Measurements from ENCODE around the gene RRP7A.
"Not testable (repeated sequence)": the region's sequence is repeated elsewhere in the genome, so short reads cannot be mapped to it uniquely, and the experiment has no call there.

Gene RRP7A

GRCh38 chr22:42522546-42522945, 3.0 kb upstream of the RRP7A start:
- H3K9ac ChIP-seq (ENCODE audit: low read length): no peak overlapping the region
- no peak overlapping the region for H3K27ac ChIP-seq (ENCODE audit: low read depth, low read length)
- H3K9me2 ChIP-seq (replicated peaks; ENCODE audit: insufficient read depth, low read length): no peaks in the 10 kb centered on the region
- no peaks in the 10 kb centered on the region for H3F3A ChIP-seq (ENCODE audit: insufficient read depth)
- H4K20me1 ChIP-seq (ENCODE audit: low read depth, low read length): peaks cover 4% of the 10 kb centered on the region; the same call in 1 of the 2 replicates
- no peak for TF ChIP-seq CTCF (IDR thresholded peaks at IDR 0.05; ENCODE audit: insufficient read depth, low read length, poor library complexity, severe bottlenecking)
- TF ChIP-seq EZH2phosphoT487 (conservative IDR thresholded peaks at IDR 0.05; ENCODE audit: low read length): no peak
- no peaks in the 10 kb centered on the region for H3K9me3 ChIP-seq (ENCODE audit: insufficient read depth, low read length)
- no peak overlapping the region for H2AFZ ChIP-seq (ENCODE audit: low read depth, low read length, severe bottlenecking)
- H3K27me3 ChIP-seq (ENCODE audit: low read length): no peaks in the 10 kb centered on the region
- peaks cover 21% of the 10 kb centered on the region for H3K79me2 ChIP-seq (ENCODE audit: insufficient read depth, low read length)
- no peak overlapping the region for H3K4me2 ChIP-seq (ENCODE audit: low read depth, low read length, poor library complexity, severe bottlenecking)
- no peak overlapping the region for H3K4me3 ChIP-seq (ENCODE audit: insufficient read depth, low read length, poor library complexity, severe bottlenecking)
- H3K36me3 ChIP-seq (ENCODE audit: low read length): no peaks in the 10 kb centered on the region

- no peaks in the 10 kb centered on the region for H3K36me3 ChIP-seq (ENCODE audit: low read length)
- H3K27me3 ChIP-seq (ENCODE audit: low read length): no peaks in the 10 kb centered on the region
- no peaks in the 10 kb centered on the region for H3K9me3 ChIP-seq (ENCODE audit: insufficient read depth, low read length)
- peaks cover 4% of the 10 kb centered on the region; the same call in 1 of the 2 replicates for H4K20me1 ChIP-seq (ENCODE audit: low read depth, low read length)
- no peak overlapping the region for H3K4me3 ChIP-seq (ENCODE audit: insufficient read depth, low read length, poor library complexity, severe bottlenecking)
- no peak overlapping the region for H3K9ac ChIP-seq (ENCODE audit: low read length)
- H3K4me2 ChIP-seq (ENCODE audit: low read depth, low read length, poor library complexity, severe bottlenecking): no peak overlapping the region
- no peak overlapping the region for H2AFZ ChIP-seq (ENCODE audit: low read depth, low read length, severe bottlenecking)
- no peak overlapping the region for H3K27ac ChIP-seq (ENCODE audit: low read depth, low read length)
- no peaks in the 10 kb centered on the region for H3K9me2 ChIP-seq (replicated peaks; ENCODE audit: insufficient read depth, low read length)
- no peaks in the 10 kb centered on the region for H3F3A ChIP-seq (ENCODE audit: insufficient read depth)
- TF ChIP-seq EZH2phosphoT487 (conservative IDR thresholded peaks at IDR 0.05; ENCODE audit: low read length): no peak
- TF ChIP-seq CTCF (IDR thresholded peaks at IDR 0.05; ENCODE audit: insufficient read depth, low read length, poor library complexity, severe bottlenecking): no peak
- H3K79me2 ChIP-seq (ENCODE audit: insufficient read depth, low read length): peaks cover 34% of the 10 kb centered on the region
Observed at GRCh38 chr22:42521228-42521546, 1.6 kb upstream of the RRP7A start.

GRCh38 chr22:42518638-42519524, 715 bp downstream of the RRP7A start:
- H3K27me3 ChIP-seq (ENCODE audit: low read length); H3K36me3 ChIP-seq (ENCODE audit: low read length); H3F3A ChIP-seq (ENCODE audit: insufficient read depth); H3K9me3 ChIP-seq (ENCODE audit: insufficient read depth, low read length); H3K9me2 ChIP-seq (replicated peaks; ENCODE audit: insufficient read depth, low read length); H4K20me1 ChIP-seq (ENCODE audit: low read depth, low read length): not testable (repeated sequence)
- H3K27ac ChIP-seq (ENCODE audit: low read depth, low read length): peak overlapping the region; percentile 75
- peak overlapping the region; percentile 99 for H3K4me3 ChIP-seq (ENCODE audit: insufficient read depth, low read length, poor library complexity, severe bottlenecking)
- H3K4me2 ChIP-seq (ENCODE audit: low read depth, low read length, poor library complexity, severe bottlenecking): peak overlapping the region; percentile 79
- H3K9ac ChIP-seq (ENCODE audit: low read length): peak overlapping the region; percentile 97
- peak overlapping the region; percentile 38 for H2AFZ ChIP-seq (ENCODE audit: low read depth, low read length, severe bottlenecking)
- H3K79me2 ChIP-seq (ENCODE audit: insufficient read depth, low read length): peaks cover 37% of the 10 kb centered on the region

- not testable (repeated sequence) for H4K20me1 ChIP-seq (ENCODE audit: low read depth, low read length); H3K4me2 ChIP-seq (ENCODE audit: low read depth, low read length, poor library complexity, severe bottlenecking); H3K27ac ChIP-seq (ENCODE audit: low read depth, low read length)
Observed at GRCh38 chr22:42517103-42517502, 2.5 kb downstream of the RRP7A start.

More at GRCh38 chr22:42517103-42517502, 2.5 kb downstream of the RRP7A start:
- not testable (repeated sequence) for H3K9me2 ChIP-seq (replicated peaks; ENCODE audit: insufficient read depth, low read length); H3K9me3 ChIP-seq (ENCODE audit: insufficient read depth, low read length); H3K9ac ChIP-seq (ENCODE audit: low read length); H3F3A ChIP-seq (ENCODE audit: insufficient read depth); H3K36me3 ChIP-seq (ENCODE audit: low read length); H3K27me3 ChIP-seq (ENCODE audit: low read length); H2AFZ ChIP-seq (ENCODE audit: low read depth, low read length, severe bottlenecking); H3K4me3 ChIP-seq (ENCODE audit: insufficient read depth, low read length, poor library complexity, severe bottlenecking)
- H3K79me2 ChIP-seq (ENCODE audit: insufficient read depth, low read length): peaks cover 37% of the 10 kb centered on the region

Data from SU-DHL-6 (cell line).